Lower leg skin (tissue), 3 donors: ENCODE measurements around the gene SLFNL1.

Experiments
- CTCF ChIP-seq, 3 donors: fragments of 450-650 bp; IDR thresholded peaks; one replicate each; pipeline ENCODE4 v1.5.1; 2016; ENCODE audit warnings: antibody characterized with exemption in 3 of 3, mild to moderate bottlenecking in 3 of 3, moderate library complexity in 2 of 3
- POLR2A ChIP-seq, 2 donors: fragments of 450-650 bp; IDR thresholded peaks; one replicate each; pipeline ENCODE4 v1.6.1; 2016 to 2017; ENCODE audit warnings: antibody characterized with exemption in 2 of 2, mild to moderate bottlenecking in 1 of 2, moderate library complexity in 1 of 2

GRCh38 chr1:40985161-40985560, 36.4 kb downstream of the SLFNL1 start:
- no peak for TF ChIP-seq CTCF (IDR thresholded peaks at IDR 0.05)
- no peak for TF ChIP-seq POLR2A (IDR thresholded peaks at IDR 0.05)
